Suppressor macrophage (primary cell): Measurements from ENCODE around the gene RFC1.
A peak's percentile ranks its signal among the peaks of the same experiment; 100 is the strongest.
"Not testable (repeated sequence)": the region's sequence is repeated elsewhere in the genome, so short reads cannot be mapped to it uniquely, and the experiment has no call there.

Experiments
- DNase-seq, 4 experiments: peaks; one replicate each; pipeline ENCODE4 v3.0.0-alpha.2; 2020 to 2022

The RFC1 gene

DNA sequence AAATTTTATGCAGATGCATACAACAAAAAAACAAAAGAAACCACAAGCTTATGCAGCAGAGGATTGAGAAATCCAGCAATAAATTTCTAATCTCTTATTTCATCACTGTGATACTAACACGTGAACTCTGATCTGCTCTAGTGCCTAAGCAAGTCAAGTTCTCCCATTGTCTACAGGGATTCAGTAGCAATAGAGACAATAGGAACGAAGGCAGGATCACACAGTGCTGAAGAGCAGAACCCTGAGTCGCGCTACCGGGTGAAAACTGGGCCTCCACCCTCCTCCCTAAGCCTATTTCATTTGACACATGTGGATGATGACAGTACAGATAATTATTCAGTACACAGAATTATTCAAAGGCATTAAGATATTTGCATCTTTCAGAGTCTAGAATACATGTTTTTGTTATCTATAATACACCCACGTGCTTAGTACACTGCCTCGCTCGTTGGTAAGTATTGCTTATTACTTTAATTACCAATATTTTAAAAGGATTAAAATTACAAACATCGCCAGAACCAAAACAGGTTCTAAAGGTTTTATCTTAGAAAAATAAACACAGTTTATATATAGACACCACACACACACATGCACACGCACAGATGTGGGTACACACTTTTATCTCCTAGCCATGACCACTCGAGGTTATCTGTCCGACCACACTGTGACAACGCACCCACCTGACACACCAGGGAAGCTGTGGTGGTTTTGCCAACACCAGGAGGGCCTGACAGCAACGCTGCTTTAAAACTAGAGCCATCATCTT is 60.1 kb downstream of the RFC1 start:
- DNase-seq = no peak

- DNase-seq = no peak
Observed at GRCh38 chr4:39304651-39305050, 61.5 kb downstream of the RFC1 start.

- no peak for DNase-seq
Observed at GRCh38 chr4:39303871-39304270, 62.3 kb downstream of the RFC1 start.

DNA sequence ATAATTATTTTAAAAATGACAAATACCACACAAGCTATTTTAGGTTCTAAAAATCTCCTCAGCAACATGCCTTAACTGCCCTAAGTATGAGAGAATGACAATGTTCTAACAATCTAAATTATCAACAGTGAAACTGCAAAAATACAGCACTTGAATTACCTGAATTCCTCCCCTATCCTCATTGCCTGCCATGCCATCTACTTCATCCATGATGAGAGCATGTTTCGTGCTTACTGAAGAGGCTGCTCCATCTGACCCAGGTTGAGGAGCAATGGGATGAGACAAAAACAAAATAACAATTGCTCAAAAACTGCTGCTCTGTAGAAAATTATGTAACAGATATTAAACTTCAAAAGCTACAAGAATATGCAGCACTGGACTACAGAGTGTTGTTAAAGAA is 63.3 kb downstream of the RFC1 start:
- no peak for DNase-seq

DNA sequence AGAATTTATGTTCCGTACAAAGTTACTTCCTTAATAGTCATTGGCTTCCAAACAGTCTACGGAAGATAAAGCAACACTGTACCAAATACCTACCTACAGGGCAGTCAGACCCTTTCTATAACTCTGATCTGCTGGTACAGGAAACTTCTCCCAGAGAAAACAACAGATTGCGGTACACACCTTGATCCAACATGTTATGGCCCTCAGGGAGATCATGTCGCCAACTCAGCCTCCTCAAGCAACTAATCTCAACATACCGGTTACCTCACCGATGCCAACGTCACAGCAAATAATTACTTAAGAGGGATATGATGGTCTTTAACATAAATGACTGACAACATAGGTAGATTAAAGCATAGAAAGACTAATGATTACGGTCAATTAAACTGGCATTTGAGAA is 70.4 kb downstream of the RFC1 start:
- no peak for DNase-seq

DNA sequence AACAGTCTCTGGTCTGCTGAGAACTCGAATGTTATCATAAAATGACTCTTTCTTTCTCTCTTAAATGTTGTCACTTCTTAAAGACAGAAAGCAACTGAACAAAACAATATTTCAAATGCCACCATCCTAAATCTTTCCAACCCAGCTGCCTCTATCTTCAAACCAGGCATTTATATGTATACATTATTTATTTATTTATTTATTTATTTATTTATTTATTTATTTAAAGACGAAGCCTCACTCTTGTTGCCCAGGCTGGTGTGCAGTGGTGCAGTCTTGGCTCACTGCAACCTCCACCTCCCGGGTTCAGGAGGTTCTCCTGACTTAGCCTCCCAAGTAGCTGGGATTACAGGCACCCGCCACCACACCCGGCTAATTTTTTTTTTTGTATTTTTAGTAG is 73.7 kb downstream of the RFC1 start:
- not testable (repeated sequence) for DNase-seq

- no peak for DNase-seq
Observed at GRCh38 chr4:39291686-39292085, 74.5 kb downstream of the RFC1 start.

DNA sequence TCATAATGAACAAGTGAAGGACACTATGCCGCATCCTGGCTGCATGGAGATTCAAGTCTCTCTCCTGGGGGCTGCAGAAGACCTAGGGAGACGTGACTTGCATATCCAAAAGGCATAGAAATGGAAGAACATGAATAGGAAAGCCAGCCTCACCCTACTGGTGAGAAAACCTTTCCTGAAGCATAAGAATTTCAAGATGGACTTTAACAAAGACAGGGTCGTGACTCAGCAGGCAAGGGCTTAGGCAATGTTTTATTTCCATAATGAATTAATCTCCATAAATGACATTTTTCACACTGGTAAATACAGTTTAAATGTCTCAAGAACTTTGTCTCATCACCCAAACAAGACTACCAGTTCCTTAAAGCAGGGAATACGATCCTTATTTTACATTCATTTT is 78.9 kb downstream of the RFC1 start:
- no peak for DNase-seq

- DNase-seq = no peak
Observed at GRCh38 chr4:39286263-39286662, 79.9 kb downstream of the RFC1 start.

DNA sequence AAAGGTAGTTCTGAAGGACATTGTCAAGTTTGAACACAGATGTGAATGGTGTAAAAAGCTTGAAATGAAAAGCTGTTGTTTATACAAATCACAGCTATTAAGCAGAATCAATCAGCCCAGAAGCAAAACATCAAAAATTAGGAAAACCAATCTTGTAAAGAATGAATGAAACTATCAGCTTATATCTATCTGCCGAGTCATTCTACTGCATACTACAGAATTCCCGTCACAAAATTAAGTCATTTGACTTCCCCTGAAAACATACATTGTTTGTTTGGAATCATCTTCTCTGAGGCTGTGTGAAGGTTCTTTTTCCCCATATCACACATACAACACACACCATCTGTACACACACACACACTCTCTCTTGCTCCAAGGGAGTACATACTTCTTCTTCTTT is 80.3 kb downstream of the RFC1 start:
- DNase-seq = no peak

GRCh38 chr4:39285111-39285795 is 80.9 kb downstream of the RFC1 start:
- no peak for DNase-seq

DNA sequence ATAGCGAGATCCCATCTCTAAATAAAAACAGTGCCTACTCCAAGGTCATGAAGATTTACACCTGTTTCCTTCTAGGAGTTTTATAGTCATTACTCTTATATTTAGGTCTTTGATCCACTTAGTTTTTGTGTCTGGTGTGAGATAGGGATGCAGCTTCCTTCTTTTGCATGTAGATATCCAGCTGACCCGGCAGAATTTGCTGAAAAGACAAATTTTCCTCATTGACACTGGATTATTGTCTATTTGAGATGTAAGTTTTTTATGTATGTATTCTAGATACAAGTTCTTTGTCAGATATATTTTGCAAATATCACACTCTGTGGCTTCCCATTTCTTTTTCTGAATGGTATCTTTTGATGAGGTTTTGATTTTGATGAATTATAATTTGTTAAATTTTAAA is 85.4 kb downstream of the RFC1 start:
- no peak for DNase-seq

GRCh38 chr4:39279416-39279815 is 86.7 kb downstream of the RFC1 start:
- DNase-seq = no peak

- DNase-seq = no peak
Observed at GRCh38 chr4:39278476-39278875, 87.7 kb downstream of the RFC1 start.

- DNase-seq = not testable (repeated sequence)
Observed at GRCh38 chr4:39277661-39278060, 88.5 kb downstream of the RFC1 start.

DNA sequence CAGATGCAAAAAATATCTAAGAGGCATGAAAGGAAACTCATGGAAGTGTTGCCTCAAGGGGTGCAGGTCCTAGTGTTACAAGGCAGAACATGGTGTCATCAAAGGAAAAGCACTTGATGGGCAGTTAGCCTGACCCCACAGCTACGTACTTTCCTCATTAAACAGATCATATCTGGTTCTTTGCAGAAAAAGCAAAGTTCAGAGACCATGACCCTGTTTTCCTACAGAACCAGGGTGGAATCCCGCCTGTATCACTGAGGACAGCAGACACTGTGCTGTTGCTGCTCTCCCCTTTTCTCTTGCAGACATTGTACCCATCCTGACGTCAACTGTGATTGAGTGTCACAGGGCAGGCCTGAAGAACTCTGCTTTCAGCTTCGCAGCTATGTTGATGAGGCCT is 91.7 kb downstream of the RFC1 start:
- no peak for DNase-seq

DNA sequence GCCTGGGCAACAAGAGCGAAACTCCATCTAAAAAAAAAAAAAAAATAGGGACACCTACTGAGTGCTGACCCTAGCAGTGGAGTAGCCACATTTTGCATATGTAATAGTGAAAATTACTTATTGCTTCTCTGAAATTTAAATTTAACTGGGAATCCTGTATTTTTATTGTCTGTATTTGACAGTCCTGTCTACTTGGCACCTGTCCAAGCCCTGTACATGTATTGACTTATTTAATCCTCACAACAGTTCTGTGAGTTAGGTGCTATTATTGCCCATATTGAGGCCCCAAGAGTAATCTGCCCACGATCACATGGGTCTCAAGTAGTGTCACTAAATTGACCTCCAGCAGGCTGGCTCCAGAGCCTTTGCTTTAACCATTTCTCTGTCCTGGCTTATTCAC is 102.3 kb downstream of the RFC1 start:
- DNase-seq = peak in 1 of 4 experiments; percentile 2

GRCh38 chr4:39259571-39260330 is 106.4 kb downstream of the RFC1 start:
- no peak for DNase-seq

GRCh38 chr4:39256436-39256835 is 109.7 kb downstream of the RFC1 start:
- no peak for DNase-seq

DNA sequence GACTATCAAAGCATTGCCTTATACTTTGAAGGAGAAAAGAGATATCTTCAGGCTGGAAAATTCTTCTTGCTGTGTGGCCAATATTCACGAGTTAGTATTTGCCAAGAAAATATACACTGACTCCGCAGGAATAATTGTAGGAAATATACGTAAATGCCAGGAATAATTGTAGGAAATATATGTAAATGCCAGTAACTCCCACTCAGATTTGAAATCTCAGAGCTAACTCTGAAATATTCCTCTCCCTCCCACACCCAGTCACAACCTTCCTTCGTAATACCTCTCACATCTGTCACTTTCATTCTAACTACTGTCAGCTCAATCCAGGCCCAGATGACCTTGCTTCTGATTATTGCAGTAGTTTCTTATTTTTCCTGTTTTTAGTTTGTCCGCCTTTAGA is 110.3 kb downstream of the RFC1 start:
- DNase-seq = peak in 1 of 4 experiments; percentile 10

- no peak for DNase-seq
Observed at GRCh38 chr4:39255266-39255665, 110.9 kb downstream of the RFC1 start.

- DNase-seq = no peak
Observed at GRCh38 chr4:39243462-39243861, 122.7 kb downstream of the RFC1 start.
